ACC112 (cell line): Measurements from ENCODE around the gene MAPT.
A peak's percentile ranks its signal among the peaks of the same experiment; 100 is the strongest.

Experiments
- H2AFZ ChIP-seq: fragments of 200-600 bp; sonication (generic); one replicate; pipeline ENCODE4 v1.6.0; 2017; ENCODE audit warnings: antibody characterized with exemption, low read length; ENCODE audit not compliant: unreplicated experiment
- H3K27ac ChIP-seq: fragments of 200-600 bp; sonication (generic); 2 replicates; pipeline ENCODE4 v1.5.1; 2014; ENCODE audit warnings: low read depth, mild to moderate bottlenecking, antibody characterized with exemption, low read length, moderate library complexity
- H3K27me3 ChIP-seq: fragments of 200-600 bp; sonication (generic); 2 replicates; pipeline ENCODE4 v1.6.1; 2014; ENCODE audit warnings: mild to moderate bottlenecking, antibody characterized with exemption, low read length, moderate library complexity, mixed read lengths; ENCODE audit not compliant: insufficient read depth
- H3K36me3 ChIP-seq: fragments of 200-600 bp; sonication (generic); 2 replicates; pipeline ENCODE4 v1.6.1; 2016; ENCODE audit warnings: mild to moderate bottlenecking, antibody characterized with exemption, low read length, moderate library complexity, mixed read lengths; ENCODE audit not compliant: insufficient read depth
- H3K4me1 ChIP-seq: fragments of 200-600 bp; sonication (generic); one replicate; pipeline ENCODE4 v1.6.1; 2016; ENCODE audit warnings: low read length, mixed read lengths; ENCODE audit not compliant: insufficient read depth, unreplicated experiment, control insufficient read depth
- H3K4me3 ChIP-seq: fragments of 200-600 bp; sonication (generic); 2 replicates; pipeline ENCODE4 v1.5.1; 2014; ENCODE audit warnings: mild to moderate bottlenecking, low read depth, low read length
- H3K79me2 ChIP-seq: fragments of 200-600 bp; sonication (generic); one replicate; pipeline ENCODE4 v1.6.0; 2016; ENCODE audit warnings: low read length; ENCODE audit not compliant: control insufficient read depth, unreplicated experiment, insufficient read depth

The MAPT gene

GRCh38 chr17:45894022-45894784 lies at the start of gene MAPT:
MAPT (plus strand) TSS chr17:45894554; CDS start chr17:45962338, 67,784 bp downstream.
- H2AFZ ChIP-seq, result peak within 1 kb of the TSS; percentile 84
- peaks cover 6% of the 10 kb centered on the region for H3K4me1 ChIP-seq
- H3K27me3 ChIP-seq, result peaks cover 80% of the 10 kb centered on the region
- no peak within 1 kb of the TSS for H3K27ac ChIP-seq
- no peaks in the 10 kb centered on the region for H3K36me3 ChIP-seq
- H3K4me3 ChIP-seq, result peak within 1 kb of the TSS; percentile 80
- H3K79me2 ChIP-seq, result no peaks in the 10 kb centered on the region

GRCh38 chr17:45844695-45845375 lies 49.5 kb upstream of the MAPT start, which contains the start of gene SPPL2C:
SPPL2C (plus strand) TSS chr17:45844881; CDS start chr17:45844907, 26 bp downstream.
- H2AFZ ChIP-seq, result no peak within 1 kb of the TSS
- H3K4me1 ChIP-seq, result no peaks in the 10 kb centered on the region
- H3K36me3 ChIP-seq, result no peaks in the 10 kb centered on the region
- H3K79me2 ChIP-seq, result no peaks in the 10 kb centered on the region
- H3K27ac ChIP-seq, result no peak within 1 kb of the TSS
- no peak within 1 kb of the TSS for H3K4me3 ChIP-seq
- H3K27me3 ChIP-seq, result peaks cover 37% of the 10 kb centered on the region

GRCh38 chr17:45845376-45846185 lies 48.8 kb upstream of the MAPT start:
- Histone ChIP-seq H3K4me1 (no peaks in the 10 kb centered on the region), H3K27ac (no peak overlapping the region), H2AFZ (no peak overlapping the region), H3K4me3 (no peak overlapping the region), H3K27me3 (peaks cover 30% of the 10 kb centered on the region), H3K79me2 (no peaks in the 10 kb centered on the region), H3K36me3 (no peaks in the 10 kb centered on the region)

- no peak overlapping the region for H2AFZ ChIP-seq
- no peak overlapping the region for H3K4me3 ChIP-seq
- no peaks in the 10 kb centered on the region for H3K36me3 ChIP-seq
- no peaks in the 10 kb centered on the region for H3K79me2 ChIP-seq
- no peaks in the 10 kb centered on the region for H3K4me1 ChIP-seq
- H3K27ac ChIP-seq, result no peak overlapping the region
- H3K27me3 ChIP-seq, result peaks cover 28% of the 10 kb centered on the region
These were observed 48.1 kb upstream of the MAPT start for GRCh38 chr17:45846223-45846622.

- Histone ChIP-seq H3K27me3 (peaks cover 29% of the 10 kb centered on the region), H2AFZ (no peak overlapping the region), H3K4me3 (no peak overlapping the region), H3K27ac (no peak overlapping the region), H3K4me1 (no peaks in the 10 kb centered on the region), H3K36me3 (no peaks in the 10 kb centered on the region), H3K79me2 (no peaks in the 10 kb centered on the region)
These were observed 47.7 kb upstream of the MAPT start for GRCh38 chr17:45846646-45847045.

GRCh38 chr17:45847101-45847500 lies 47.3 kb upstream of the MAPT start:
- H3K27me3 ChIP-seq, result peaks cover 33% of the 10 kb centered on the region

GRCh38 chr17:45847747-45848146 lies 46.6 kb upstream of the MAPT start:
- peaks cover 36% of the 10 kb centered on the region for H3K27me3 ChIP-seq
- H3K4me3 ChIP-seq, result no peak overlapping the region
- no peaks in the 10 kb centered on the region for H3K4me1 ChIP-seq
- no peaks in the 10 kb centered on the region for H3K36me3 ChIP-seq
- no peak overlapping the region for H2AFZ ChIP-seq
- H3K79me2 ChIP-seq, result no peaks in the 10 kb centered on the region
- H3K27ac ChIP-seq, result no peak overlapping the region

More at GRCh38 chr17:45847101-45847500, 47.3 kb upstream of the MAPT start:
- no peaks in the 10 kb centered on the region for H3K36me3 ChIP-seq
- H2AFZ ChIP-seq, result no peak overlapping the region
- no peak overlapping the region for H3K4me3 ChIP-seq
- no peaks in the 10 kb centered on the region for H3K79me2 ChIP-seq
- no peaks in the 10 kb centered on the region for H3K4me1 ChIP-seq
- H3K27ac ChIP-seq, result no peak overlapping the region

GRCh38 chr17:45848405-45848804 lies 45.9 kb upstream of the MAPT start:
- Histone ChIP-seq H3K36me3 (no peaks in the 10 kb centered on the region), H3K79me2 (no peaks in the 10 kb centered on the region), H3K27me3 (peaks cover 37% of the 10 kb centered on the region), H3K4me1 (no peaks in the 10 kb centered on the region), H3K27ac (no peak overlapping the region), H3K4me3 (no peak overlapping the region), H2AFZ (no peak overlapping the region)

GRCh38 chr17:45848868-45849535 lies 45.4 kb upstream of the MAPT start:
- no peaks in the 10 kb centered on the region for H3K36me3 ChIP-seq
- no peak overlapping the region for H3K27ac ChIP-seq
- H3K4me3 ChIP-seq, result no peak overlapping the region
- no peaks in the 10 kb centered on the region for H3K4me1 ChIP-seq
- H3K27me3 ChIP-seq, result peaks cover 37% of the 10 kb centered on the region
- H2AFZ ChIP-seq, result no peak overlapping the region
- no peaks in the 10 kb centered on the region for H3K79me2 ChIP-seq

GRCh38 chr17:45849536-45849990 lies 44.8 kb upstream of the MAPT start:
- Histone ChIP-seq H3K36me3 (no peaks in the 10 kb centered on the region), H3K4me3 (no peak overlapping the region), H3K4me1 (no peaks in the 10 kb centered on the region), H3K27me3 (peaks cover 39% of the 10 kb centered on the region), H3K27ac (no peak overlapping the region), H2AFZ (no peak overlapping the region), H3K79me2 (no peaks in the 10 kb centered on the region)
